Measurements from ENCODE around the gene LYZL6.
"Not testable (repeated sequence)": the region's sequence is repeated elsewhere in the genome, so short reads cannot be mapped to it uniquely, and the experiment has no call there.

Gene LYZL6

GRCh38 chr17:35900708-35901480, 42.6 kb downstream of the LYZL6 start:
- Histone ChIP-seq H3K4me3 (ENCODE audit: low read depth in 1 of 5, low read length in 5 of 5) (no peak overlapping the region), H3K27ac (ENCODE audit: low read depth, low read length) (no peak overlapping the region), H3K9me3 (ENCODE audit: control insufficient read depth in 5 of 5, low read length in 5 of 5) (no peaks in the 10 kb centered on the region), H3K4me1 (ENCODE audit: control insufficient read depth in 5 of 5, insufficient read depth in 5 of 5, low read length in 5 of 5) (peaks cover 0 to 7% (median 0%) of the 10 kb centered on the region in 5 donors), H3K36me3 (ENCODE audit: control insufficient read depth in 5 of 5, insufficient read depth in 5 of 5, low read length in 5 of 5) (no peaks in the 10 kb centered on the region), H3K9ac (ENCODE audit: low read length in 5 of 5) (no peak overlapping the region), H3K27me3 (ENCODE audit: control insufficient read depth in 5 of 5, insufficient read depth in 4 of 5, low read length in 5 of 5) (peaks cover 3 to 9% (median 5%) of the 10 kb centered on the region in 5 donors)

GRCh38 chr17:35900280-35900679, 43.2 kb downstream of the LYZL6 start:
- no peak overlapping the region for H3K9ac ChIP-seq (ENCODE audit: low read length in 5 of 5)
- H3K27me3 ChIP-seq (ENCODE audit: control insufficient read depth in 5 of 5, insufficient read depth in 4 of 5, low read length in 5 of 5) = peaks cover 3 to 9% (median 5%) of the 10 kb centered on the region in 5 donors
- peaks cover 0 to 7% (median 0%) of the 10 kb centered on the region in 5 donors for H3K4me1 ChIP-seq (ENCODE audit: control insufficient read depth in 5 of 5, insufficient read depth in 5 of 5, low read length in 5 of 5)
- H3K4me3 ChIP-seq (ENCODE audit: low read depth in 1 of 5, low read length in 5 of 5) = no peak overlapping the region
- no peaks in the 10 kb centered on the region for H3K36me3 ChIP-seq (ENCODE audit: control insufficient read depth in 5 of 5, insufficient read depth in 5 of 5, low read length in 5 of 5)
- H3K27ac ChIP-seq (ENCODE audit: low read depth, low read length) = no peak overlapping the region
- no peaks in the 10 kb centered on the region for H3K9me3 ChIP-seq (ENCODE audit: control insufficient read depth in 5 of 5, low read length in 5 of 5)

GRCh38 chr17:35898283-35899070, 45.0 kb downstream of the LYZL6 start:
- Histone ChIP-seq H3K9ac (ENCODE audit: low read length in 5 of 5) (no peak overlapping the region), H3K4me1 (ENCODE audit: control insufficient read depth in 5 of 5, insufficient read depth in 5 of 5, low read length in 5 of 5) (peaks cover 0 to 7% (median 0%) of the 10 kb centered on the region in 5 donors), H3K27ac (ENCODE audit: low read depth, low read length) (no peak overlapping the region)

GRCh38 chr17:35897772-35898171, 45.7 kb downstream of the LYZL6 start:
- not testable (repeated sequence) for H3K4me1 ChIP-seq (ENCODE audit: control insufficient read depth in 5 of 5, insufficient read depth in 5 of 5, low read length in 5 of 5); H3K27ac ChIP-seq (ENCODE audit: low read depth, low read length); H3K36me3 ChIP-seq (ENCODE audit: control insufficient read depth in 5 of 5, insufficient read depth in 5 of 5, low read length in 5 of 5); H3K4me3 ChIP-seq (ENCODE audit: low read depth in 1 of 5, low read length in 5 of 5); H3K9me3 ChIP-seq (ENCODE audit: control insufficient read depth in 5 of 5, low read length in 5 of 5); H3K9ac ChIP-seq (ENCODE audit: low read length in 5 of 5); H3K27me3 ChIP-seq (ENCODE audit: control insufficient read depth in 5 of 5, insufficient read depth in 4 of 5, low read length in 5 of 5)

More at GRCh38 chr17:35898283-35899070, 45.0 kb downstream of the LYZL6 start:
- H3K27me3 ChIP-seq (ENCODE audit: control insufficient read depth in 5 of 5, insufficient read depth in 4 of 5, low read length in 5 of 5) = peaks cover 3 to 9% (median 5%) of the 10 kb centered on the region in 5 donors
- no peaks in the 10 kb centered on the region for H3K36me3 ChIP-seq (ENCODE audit: control insufficient read depth in 5 of 5, insufficient read depth in 5 of 5, low read length in 5 of 5)
- no peak overlapping the region for H3K4me3 ChIP-seq (ENCODE audit: low read depth in 1 of 5, low read length in 5 of 5)
- no peaks in the 10 kb centered on the region for H3K9me3 ChIP-seq (ENCODE audit: control insufficient read depth in 5 of 5, low read length in 5 of 5)

GRCh38 chr17:35895636-35896587, 47.6 kb downstream of the LYZL6 start:
- Histone ChIP-seq H3K4me3 (ENCODE audit: low read depth in 1 of 5, low read length in 5 of 5) (no peak overlapping the region), H3K27ac (ENCODE audit: low read depth, low read length) (no peak overlapping the region), H3K36me3 (ENCODE audit: control insufficient read depth in 5 of 5, insufficient read depth in 5 of 5, low read length in 5 of 5) (no peaks in the 10 kb centered on the region), H3K27me3 (ENCODE audit: control insufficient read depth in 5 of 5, insufficient read depth in 4 of 5, low read length in 5 of 5) (peaks cover 0 to 9% (median 5%) of the 10 kb centered on the region in 5 donors), H3K9ac (ENCODE audit: low read length in 5 of 5) (no peak overlapping the region), H3K4me1 (ENCODE audit: control insufficient read depth in 5 of 5, insufficient read depth in 5 of 5, low read length in 5 of 5) (peaks cover 0 to 12% (median 8%) of the 10 kb centered on the region in 5 donors), H3K9me3 (ENCODE audit: control insufficient read depth in 5 of 5, low read length in 5 of 5) (no peaks in the 10 kb centered on the region)

- Histone ChIP-seq H3K27ac (ENCODE audit: low read depth, low read length) (no peak overlapping the region), H3K36me3 (ENCODE audit: control insufficient read depth in 5 of 5, insufficient read depth in 5 of 5, low read length in 5 of 5) (no peaks in the 10 kb centered on the region), H3K4me3 (ENCODE audit: low read depth in 1 of 5, low read length in 5 of 5) (no peak overlapping the region), H3K9me3 (ENCODE audit: control insufficient read depth in 5 of 5, low read length in 5 of 5) (no peaks in the 10 kb centered on the region), H3K4me1 (ENCODE audit: control insufficient read depth in 5 of 5, insufficient read depth in 5 of 5, low read length in 5 of 5) (peaks cover 0 to 19% (median 8%) of the 10 kb centered on the region in 5 donors), H3K27me3 (ENCODE audit: control insufficient read depth in 5 of 5, insufficient read depth in 4 of 5, low read length in 5 of 5) (peaks cover 0 to 4% (median 0%) of the 10 kb centered on the region in 5 donors), H3K9ac (ENCODE audit: low read length in 5 of 5) (no peak overlapping the region)
Observed at GRCh38 chr17:35894206-35894605, 49.3 kb downstream of the LYZL6 start.

- H3K36me3 ChIP-seq (ENCODE audit: control insufficient read depth in 5 of 5, insufficient read depth in 5 of 5, low read length in 5 of 5) = no peaks in the 10 kb centered on the region
- no peak overlapping the region for H3K4me3 ChIP-seq (ENCODE audit: low read depth in 1 of 5, low read length in 5 of 5)
- no peaks in the 10 kb centered on the region for H3K9me3 ChIP-seq (ENCODE audit: control insufficient read depth in 5 of 5, low read length in 5 of 5)
- peaks cover 0 to 4% (median 0%) of the 10 kb centered on the region in 5 donors for H3K27me3 ChIP-seq (ENCODE audit: control insufficient read depth in 5 of 5, insufficient read depth in 4 of 5, low read length in 5 of 5)
- H3K27ac ChIP-seq (ENCODE audit: low read depth, low read length) = no peak overlapping the region
- no peak overlapping the region for H3K9ac ChIP-seq (ENCODE audit: low read length in 5 of 5)
- H3K4me1 ChIP-seq (ENCODE audit: control insufficient read depth in 5 of 5, insufficient read depth in 5 of 5, low read length in 5 of 5) = peaks cover 0 to 19% (median 8%) of the 10 kb centered on the region in 5 donors
Observed at GRCh38 chr17:35893751-35894150, 49.8 kb downstream of the LYZL6 start.

- no peaks in the 10 kb centered on the region for H3K9me3 ChIP-seq (ENCODE audit: control insufficient read depth in 5 of 5, low read length in 5 of 5)
- no peak overlapping the region for H3K27ac ChIP-seq (ENCODE audit: low read depth, low read length)
- H3K4me3 ChIP-seq (ENCODE audit: low read depth in 1 of 5, low read length in 5 of 5) = no peak overlapping the region
- no peaks in the 10 kb centered on the region for H3K36me3 ChIP-seq (ENCODE audit: control insufficient read depth in 5 of 5, insufficient read depth in 5 of 5, low read length in 5 of 5)
- peaks cover 0 to 19% (median 8%) of the 10 kb centered on the region in 5 donors for H3K4me1 ChIP-seq (ENCODE audit: control insufficient read depth in 5 of 5, insufficient read depth in 5 of 5, low read length in 5 of 5)
- peaks cover 0 to 4% (median 0%) of the 10 kb centered on the region in 5 donors for H3K27me3 ChIP-seq (ENCODE audit: control insufficient read depth in 5 of 5, insufficient read depth in 4 of 5, low read length in 5 of 5)
- no peak overlapping the region for H3K9ac ChIP-seq (ENCODE audit: low read length in 5 of 5)
Observed at GRCh38 chr17:35892091-35893035, 51.1 kb downstream of the LYZL6 start.

- Histone ChIP-seq H3K9ac (ENCODE audit: low read length in 5 of 5) (no peak overlapping the region), H3K36me3 (ENCODE audit: control insufficient read depth in 5 of 5, insufficient read depth in 5 of 5, low read length in 5 of 5) (no peaks in the 10 kb centered on the region), H3K4me1 (ENCODE audit: control insufficient read depth in 5 of 5, insufficient read depth in 5 of 5, low read length in 5 of 5) (peaks cover 0 to 19% (median 8%) of the 10 kb centered on the region in 5 donors), H3K27ac (ENCODE audit: low read depth, low read length) (no peak overlapping the region), H3K27me3 (ENCODE audit: control insufficient read depth in 5 of 5, insufficient read depth in 4 of 5, low read length in 5 of 5) (peaks cover 0 to 3% (median 0%) of the 10 kb centered on the region in 5 donors), H3K9me3 (ENCODE audit: control insufficient read depth in 5 of 5, low read length in 5 of 5) (no peaks in the 10 kb centered on the region), H3K4me3 (ENCODE audit: low read depth in 1 of 5, low read length in 5 of 5) (no peak overlapping the region)
Observed at GRCh38 chr17:35891269-35891668, 52.2 kb downstream of the LYZL6 start.

All from subcutaneous abdominal adipose tissue (tissue), 5 donors.